H54 (cell line): ENCODE measurements around the gene TUB.

Source experiments
- DNase-seq: peaks from one replicate; pipeline ENCODE4 v3.0.0; 2011; ENCODE audit warnings: low spot score, mixed read lengths; ENCODE audit not compliant: insufficient read length
- FAIRE-seq: peaks from 3 replicates; lab custom pipeline; 2011; peaks lifted over from hg19 to GRCh38; lab: Jason Lieb, UNC
- POLR2A ChIP-seq: IDR thresholded peaks from 2 replicates; pipeline ENCODE4 v1.6.1; 2011; ENCODE audit warnings: low read depth, mild to moderate bottlenecking, low read length

Gene TUB

GRCh38 chr11:8080674-8081590 lies at the start of gene TUB:
TSS of gene TUB (plus strand) at chr11:8081211. CDS start at chr11:8081511, 300 bp downstream.
- peak; percentile 57; the same call in 1 of the 2 replicates for TF ChIP-seq POLR2A
- no peak for FAIRE-seq

GRCh38 chr11:8031248-8032115 lies 49.5 kb upstream of the TUB start:
- DNase-seq (no peak), FAIRE-seq (no peak)
- TF ChIP-seq POLR2A: no peak

More at GRCh38 chr11:8080674-8081590, at the start of gene TUB:
- no peak for DNase-seq

- DNase-seq (no peak), FAIRE-seq (no peak)
- no peak for TF ChIP-seq POLR2A
Observed at GRCh38 chr11:8032122-8032521, 48.9 kb upstream of the TUB start.

GRCh38 chr11:8032576-8033304 lies 48.3 kb upstream of the TUB start:
- no peak for TF ChIP-seq POLR2A
- FAIRE-seq (no peak), DNase-seq (no peak)

GRCh38 chr11:8033305-8034105 lies 47.5 kb upstream of the TUB start:
- no peak for TF ChIP-seq POLR2A
- DNase-seq (peak; percentile 81), FAIRE-seq (no peak)

GRCh38 chr11:8034106-8034585 lies 46.9 kb upstream of the TUB start:
- FAIRE-seq: no peak
- no peak for DNase-seq
- no peak for TF ChIP-seq POLR2A

- no peak for DNase-seq
- no peak for FAIRE-seq
- TF ChIP-seq POLR2A: no peak
Observed at GRCh38 chr11:8034604-8035190, 46.3 kb upstream of the TUB start.

- FAIRE-seq: no peak
- DNase-seq: no peak
- no peak for TF ChIP-seq POLR2A
Observed at GRCh38 chr11:8035200-8035855, 45.7 kb upstream of the TUB start.

- FAIRE-seq: no peak
- no peak for DNase-seq
- no peak for TF ChIP-seq POLR2A
Observed at GRCh38 chr11:8036002-8036802, 44.8 kb upstream of the TUB start.

GRCh38 chr11:8036986-8037385 lies 44.0 kb upstream of the TUB start:
- FAIRE-seq (no peak), DNase-seq (no peak)
- no peak for TF ChIP-seq POLR2A

GRCh38 chr11:8038393-8038792 lies 42.6 kb upstream of the TUB start:
- FAIRE-seq (no peak), DNase-seq (no peak)
- TF ChIP-seq POLR2A: no peak
